IMR-90 (cell line): ENCODE data around the gene FABP7. TPM values are rescaled to one million over a fixed set of nuclear protein-coding genes. Genes with fewer than 3 reads are reported as not detected.
A peak's percentile ranks its signal among the peaks of the same experiment; 100 is the strongest.

Source experiments
- ATAC-seq: fragments of 200-7000 bp; cut with Tn5 transposase; 2 replicates; pipeline ENCODE4 v1.9.1; 2020; ENCODE audit warnings: low read depth, mild to moderate bottlenecking, moderate library complexity
- BruUV-seq: library from RNA; stranded (reverse); fragments of 400-500 nt; replicated peaks from 2 replicates; lab custom pipeline; 2021; lab: Mats Ljungman, UMichigan
- CTCF ChIA-PET: fragments of 300-600 bp; formaldehyde crosslinking; extraction: SDS; loops from one replicate; lab custom pipeline; 2021; ENCODE audit warnings: antibody characterized with exemption; lab: Yijun Ruan, JAX
- POLR2A ChIA-PET: fragments of 300-600 bp; sonication (Branson Sonifier 250); formaldehyde crosslinking; loops from one replicate; lab custom pipeline; 2022; ENCODE audit warnings: antibody characterized with exemption; ENCODE audit not compliant: unreplicated experiment; lab: Charles Lee
- DNase-seq: peaks from one replicate; pipeline ENCODE4 v3.0.0; 2013
- H2AFZ ChIP-seq: replicated peaks from 2 replicates; pipeline ENCODE3; 2013; ENCODE audit warnings: low read length, mild to moderate bottlenecking; ENCODE audit not compliant: poor library complexity
- H2AK5ac ChIP-seq: 2 replicates; pipeline ENCODE4 v1.6.1; 2013; ENCODE audit warnings: low read depth, low read length, inconsistent platforms
- H2AK9ac ChIP-seq: replicated peaks from 2 replicates; pipeline ENCODE3; 2013; ENCODE audit warnings: mild to moderate bottlenecking, low read depth, low read length, moderate library complexity; ENCODE audit not compliant: poor library complexity
- H2BK120ac ChIP-seq: 2 replicates; pipeline ENCODE4 v1.6.1; 2013; ENCODE audit warnings: low read depth, low read length, inconsistent platforms
- H2BK15ac ChIP-seq: 3 replicates; pipeline ENCODE4 v1.6.1; 2013; ENCODE audit warnings: low read depth, low read length, inconsistent platforms
- H2BK20ac ChIP-seq: 2 replicates; pipeline ENCODE4 v1.6.1; 2013; ENCODE audit warnings: low read depth, mild to moderate bottlenecking, inconsistent platforms, low read length, moderate library complexity
- H2BK5ac ChIP-seq: 2 replicates; pipeline ENCODE4 v1.6.1; 2013; ENCODE audit warnings: mild to moderate bottlenecking, low read depth, low read length, inconsistent platforms; ENCODE audit not compliant: poor library complexity, severe bottlenecking
- H3K14ac ChIP-seq: replicated peaks from 2 replicates; pipeline ENCODE4 v1.6.1; 2013; ENCODE audit warnings: low read depth, low read length, inconsistent platforms
- H3K18ac ChIP-seq: 2 replicates; pipeline ENCODE4 v1.6.1; 2013; ENCODE audit warnings: low read depth, low read length, control low read depth
- H3K23ac ChIP-seq: 2 replicates; pipeline ENCODE4 v1.6.1; 2013; ENCODE audit warnings: low read depth, low read length, inconsistent platforms
- H3K27ac ChIP-seq: 2 replicates; pipeline ENCODE4 v1.5.1; 2013; ENCODE audit warnings: mild to moderate bottlenecking, control low read depth, low read length; ENCODE audit not compliant: insufficient read depth
- H3K27me3 ChIP-seq: 2 replicates; pipeline ENCODE4 v1.6.1; 2013; ENCODE audit warnings: low read length; ENCODE audit not compliant: control insufficient read depth, insufficient read depth
- H3K36me3 ChIP-seq: 2 replicates; pipeline ENCODE4 v1.6.1; 2013; ENCODE audit warnings: low read length, mixed read lengths; ENCODE audit not compliant: control insufficient read depth, insufficient read depth
- H3K4ac ChIP-seq: 2 replicates; pipeline ENCODE4 v1.6.1; 2013; ENCODE audit warnings: low read depth, low read length, inconsistent platforms
- H3K4me1 ChIP-seq: 2 replicates; pipeline ENCODE4 v1.6.1; 2013; ENCODE audit warnings: low read length, mixed read lengths; ENCODE audit not compliant: control insufficient read depth, insufficient read depth
- H3K4me2 ChIP-seq: 2 replicates; pipeline ENCODE4 v1.6.1; 2013; ENCODE audit warnings: low read depth, mild to moderate bottlenecking, control low read depth, low read length, moderate library complexity
- H3K4me3 ChIP-seq: 2 replicates; pipeline ENCODE4 v1.5.1; 2013; ENCODE audit warnings: low read depth, mild to moderate bottlenecking, control low read depth, low read length, moderate library complexity; ENCODE audit not compliant: insufficient read depth
- H3K56ac ChIP-seq: 2 replicates; pipeline ENCODE4 v1.6.1; 2013; ENCODE audit warnings: low read length, inconsistent platforms; ENCODE audit not compliant: insufficient read depth; ENCODE audit errors: extremely low read depth
- H3K79me1 ChIP-seq, 2 experiments: 2 replicates each; pipeline ENCODE4 v1.6.1; 2013; ENCODE audit warnings: low read length in 2 of 2, inconsistent platforms in 1 of 2, low read depth in 1 of 2
- H3K9ac ChIP-seq: 2 replicates; pipeline ENCODE4 v1.6.1; 2013; ENCODE audit warnings: low read depth, low read length, control low read depth
- H3K9me1 ChIP-seq: 2 replicates; pipeline ENCODE4 v1.6.1; 2013; ENCODE audit warnings: low read length, inconsistent platforms; ENCODE audit not compliant: insufficient read depth
- H3K9me3 ChIP-seq: 2 replicates; pipeline ENCODE4 v1.6.1; 2013; ENCODE audit warnings: low read length; ENCODE audit not compliant: control insufficient read depth, insufficient read depth
- H4K20me1 ChIP-seq: 2 replicates; pipeline ENCODE4 v1.6.1; 2013; ENCODE audit warnings: low read length, inconsistent platforms; ENCODE audit not compliant: insufficient read depth
- H4K5ac ChIP-seq: 2 replicates; pipeline ENCODE4 v1.6.1; 2013; ENCODE audit warnings: mild to moderate bottlenecking, low read depth, low read length, control low read depth
- H4K8ac ChIP-seq, 2 experiments: 2 replicates each; pipeline ENCODE4 v1.6.1; 2013; ENCODE audit warnings: low read depth in 2 of 2, low read length in 2 of 2, control low read depth in 1 of 2, inconsistent platforms in 1 of 2
- H4K91ac ChIP-seq: 2 replicates; pipeline ENCODE4 v1.6.1; 2013; ENCODE audit warnings: low read depth, low read length, inconsistent platforms; ENCODE audit not compliant: insufficient read depth
- CHD1 ChIP-seq: IDR thresholded peaks from 2 replicates; pipeline ENCODE4 v1.6.1; 2012; ENCODE audit warnings: low read depth, low read length, improper control_type of control experiment
- MXI1 ChIP-seq: IDR thresholded peaks from 2 replicates; pipeline ENCODE4 v1.6.1; 2012; ENCODE audit warnings: low read depth, mild to moderate bottlenecking, low read length, moderate library complexity, borderline replicate concordance
- POLR2A ChIP-seq: IDR thresholded peaks from 2 replicates; pipeline ENCODE4 v1.6.1; 2012; ENCODE audit warnings: mild to moderate bottlenecking, low read depth, low read length
- RAD21 ChIP-seq: IDR thresholded peaks from 2 replicates; pipeline ENCODE4 v1.6.1; 2012; ENCODE audit warnings: low read length, improper control_type of control experiment
- WGBS, 2 experiments: methylation state at CpG; one replicate each; pipeline versions ENCODE4 v1.1.5 to v1.1.7; 2013; ENCODE audit warnings: missing lambda C conversion rate in 2 of 2; ENCODE audit not compliant: insufficient read length in 1 of 2; ENCODE audit errors: extremely low coverage in 2 of 2; 5-methylcytosine and 5-hydroxymethylcytosine counted together
- dilution Hi-C: fragments of 300-500 bp; cut with HindIII; formaldehyde crosslinking; loops from one replicate; pipeline ENCODE4 v1.14.3; 2018; ENCODE audit warnings: low sequenced_read_pairs; ENCODE audit not compliant: unreplicated experiment
- in situ Hi-C: fragments of 300-500 bp; cut with MboI; formaldehyde crosslinking; loops from 3 replicates; pipeline ENCODE4 v1.14.3; 2019; ENCODE audit warnings: low sequenced_read_pairs, inconsistent platforms, mixed read lengths
- intact Hi-C: fragments of 100-400 bp; cut with micrococcal nuclease; formaldehyde crosslinking; loops from 2 replicates; pipeline ENCODE4 v1.10.0; 2022
- polyA plus RNA-seq, 3 experiments: library from polyadenylated mRNA; depleted of rRNA; stranded (reverse); fragments of >200 nt; gene quantifications; 2 replicates each; pipeline ENCODE4 v1.2.3, GENCODE V29; 2012; ENCODE audit warnings: low replicate concordance in 1 of 3
- total RNA-seq: library from RNA; depleted of rRNA; stranded (reverse); fragments of >200 nt; gene quantifications from 2 replicates; pipeline ENCODE4 v1.2.3, GENCODE V29; 2012

Gene FABP7
- total and polyA plus RNA-seq, 2 of the 4 experiments (the other 2 are of a cell fraction), result not detected

GRCh38 chr6:122792766-122793165 is 13.2 kb downstream of the FABP7 start:
- peak overlapping the region; percentile 78; the same call in 1 of the 2 replicates for H3K27ac ChIP-seq
- H2AK5ac ChIP-seq, result 0 out of 2 replicates have a peak overlapping the region, but pooled peaks have one; percentile 30
- peak; percentile 63 for DNase-seq
- H2BK120ac ChIP-seq, result no peak overlapping the region
- no peak overlapping the region for H2AK9ac ChIP-seq
- H3K4me2 ChIP-seq, result peak overlapping the region; percentile 68; the same call in 1 of the 2 replicates
- no peak for TF ChIP-seq CHD1
- TF ChIP-seq MXI1, result no peak
- no peak for TF ChIP-seq RAD21
- no peak for TF ChIP-seq POLR2A
- no peak overlapping the region for H2BK15ac ChIP-seq
- dilution Hi-C loops, result no loop called here
- H3K4ac ChIP-seq, result no peak overlapping the region
- POLR2A ChIA-PET, result no interaction called here
- no peaks in the 10 kb centered on the region for H4K20me1 ChIP-seq
- no peak overlapping the region for H4K8ac ChIP-seq
- WGBS, 2 experiments, result 0% methylated on average over 1 of the region's 2 CpGs; no CpG with 5 or more reads in 1 of the 2 experiments
- peak overlapping the region; percentile 70 for H3K18ac ChIP-seq
- no peaks in the 10 kb centered on the region for H3K9me3 ChIP-seq
- H3K4me3 ChIP-seq, result no peak overlapping the region
- H4K91ac ChIP-seq, result no peak overlapping the region
- intact Hi-C loops, result no loop called here
- H3K14ac ChIP-seq, result no peak overlapping the region
- H3K4me1 ChIP-seq, result peaks cover 11% of the 10 kb centered on the region
- peaks cover 7% of the 10 kb centered on the region; the same call in 1 of the 2 replicates for H3K36me3 ChIP-seq
- H3K9me1 ChIP-seq, result no peaks in the 10 kb centered on the region
- no peak overlapping the region for H3K56ac ChIP-seq
- H2BK20ac ChIP-seq, result no peak overlapping the region
- ATAC-seq, result no peak
- H2AFZ ChIP-seq, result no peak overlapping the region
- H3K27me3 ChIP-seq, result no peaks in the 10 kb centered on the region
- peak overlapping the region; percentile 29; the same call in 1 of the 2 replicates for H3K9ac ChIP-seq
- no peak overlapping the region for H2BK5ac ChIP-seq
- BruUV-seq, result no TSS peak
- CTCF ChIA-PET, result interaction anchor here (0.6 kb wide), 1 partner anchor 1200 kb away, joined by 5 read pairs; no protein-coding TSS in a partner anchor
- in situ Hi-C loops, result no loop called here
- H3K79me1 ChIP-seq, result peaks cover 4 to 28% of the 10 kb centered on the region in 2 experiments; a peak in 2 of 4 replicates
- H3K23ac ChIP-seq, result no peak overlapping the region
- H4K5ac ChIP-seq, result peak overlapping the region; percentile 34; the same call in 1 of the 2 replicates
